Neural progenitor cell (in vitro differentiated cells): Measurements from ENCODE around the gene KCNK1.

Experiments used
- EZH2 ChIP-seq: fragments of 200-600 bp; sonication (generic); IDR thresholded peaks from 2 replicates; pipeline ENCODE4 v1.6.1; 2017; ENCODE audit warnings: antibody characterized with exemption, mild to moderate bottlenecking, moderate library complexity
- EZH2phosphoT487 ChIP-seq: fragments of 200-600 bp; sonication (generic); IDR thresholded peaks from 2 replicates; pipeline ENCODE4 v1.6.1; 2017; ENCODE audit warnings: antibody characterized with exemption
- TF ChIP-seq, protein P1 (sequence below): fragments of 200-600 bp; sonication (generic); IDR thresholded peaks from 2 replicates; pipeline ENCODE4 v1.5.1; 2017; ENCODE audit warnings: antibody characterized with exemption, mild to moderate bottlenecking

DNA sequence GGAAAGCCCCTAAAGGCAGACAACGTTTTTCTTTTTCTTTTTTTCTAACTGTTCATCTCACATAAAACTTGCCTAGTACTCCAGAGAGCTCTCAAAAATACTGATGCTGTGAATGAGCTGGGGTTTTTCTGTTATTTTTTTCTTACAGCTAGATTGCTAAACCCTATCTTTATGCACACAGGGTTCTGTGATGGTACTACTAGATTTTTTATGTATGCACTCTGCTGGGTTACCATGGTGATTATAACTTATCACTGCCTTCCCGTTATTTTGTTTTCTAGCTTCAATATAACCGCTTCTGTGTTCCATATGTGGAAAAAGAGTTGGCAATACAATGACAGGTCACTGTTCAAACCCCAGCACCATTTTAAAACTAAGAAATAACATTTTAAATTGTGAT lies 43.7 kb upstream of the KCNK1 start:
- TF ChIP-seq EZH2phosphoT487 = no peak
- TF ChIP-seq, protein P1, sequence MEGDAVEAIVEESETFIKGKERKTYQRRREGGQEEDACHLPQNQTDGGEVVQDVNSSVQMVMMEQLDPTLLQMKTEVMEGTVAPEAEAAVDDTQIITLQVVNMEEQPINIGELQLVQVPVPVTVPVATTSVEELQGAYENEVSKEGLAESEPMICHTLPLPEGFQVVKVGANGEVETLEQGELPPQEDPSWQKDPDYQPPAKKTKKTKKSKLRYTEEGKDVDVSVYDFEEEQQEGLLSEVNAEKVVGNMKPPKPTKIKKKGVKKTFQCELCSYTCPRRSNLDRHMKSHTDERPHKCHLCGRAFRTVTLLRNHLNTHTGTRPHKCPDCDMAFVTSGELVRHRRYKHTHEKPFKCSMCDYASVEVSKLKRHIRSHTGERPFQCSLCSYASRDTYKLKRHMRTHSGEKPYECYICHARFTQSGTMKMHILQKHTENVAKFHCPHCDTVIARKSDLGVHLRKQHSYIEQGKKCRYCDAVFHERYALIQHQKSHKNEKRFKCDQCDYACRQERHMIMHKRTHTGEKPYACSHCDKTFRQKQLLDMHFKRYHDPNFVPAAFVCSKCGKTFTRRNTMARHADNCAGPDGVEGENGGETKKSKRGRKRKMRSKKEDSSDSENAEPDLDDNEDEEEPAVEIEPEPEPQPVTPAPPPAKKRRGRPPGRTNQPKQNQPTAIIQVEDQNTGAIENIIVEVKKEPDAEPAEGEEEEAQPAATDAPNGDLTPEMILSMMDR = no peak
- no peak for TF ChIP-seq EZH2
